ENCODE measurements around the gene CNDP1.
A peak's percentile ranks its signal among the peaks of the same experiment; 100 is the strongest.

Gene CNDP1

GRCh38 chr18:74595431-74595830 lies 61.1 kb downstream of the CNDP1 start:
- no peak for DNase-seq

DNA sequence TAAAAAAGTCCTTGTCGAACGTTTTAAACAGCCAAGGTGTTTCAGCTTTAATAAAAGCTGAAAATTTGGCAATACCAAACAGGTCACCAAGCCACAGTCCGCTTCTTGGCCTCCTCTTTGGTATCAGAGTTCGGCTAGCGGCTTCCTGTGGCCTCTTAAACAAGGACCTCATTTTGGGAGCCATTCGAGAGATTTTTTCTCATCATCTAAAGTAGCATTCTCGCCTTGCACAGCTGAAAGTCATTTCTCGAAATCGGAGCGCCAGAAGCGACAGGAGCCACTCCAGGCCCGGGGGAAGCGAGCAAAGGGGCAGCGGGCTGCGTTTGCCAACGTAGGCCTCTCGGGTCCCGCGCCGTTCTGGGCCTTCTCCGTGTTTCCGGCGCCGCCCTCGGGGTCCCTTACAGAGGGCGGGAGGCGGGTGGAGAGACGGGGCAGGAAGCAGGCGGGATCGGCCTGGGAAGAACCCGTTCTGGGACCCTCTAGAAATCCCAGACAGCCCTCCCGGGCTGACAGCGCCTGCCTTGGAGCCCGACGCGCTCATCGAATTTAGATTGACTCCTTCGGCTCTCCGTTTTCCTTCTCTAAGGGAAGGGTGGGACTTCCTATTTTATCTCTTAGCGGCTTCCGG lies 62.8 kb downstream of the CNDP1 start:
- DNase-seq = peak; percentile 65

- DNase-seq = peak; percentile 80
Measured at GRCh38 chr18:74597662-74598349, 63.5 kb downstream of the CNDP1 start, which contains the start of gene ZNF407. ZNF407 (plus strand) TSS chr18:74597870; CDS start chr18:74631020, 33,150 bp downstream.

GRCh38 chr18:74598350-74599001 lies 64.2 kb downstream of the CNDP1 start:
- peak; percentile 62 for DNase-seq

GRCh38 chr18:74604361-74604760 lies 70.1 kb downstream of the CNDP1 start:
- DNase-seq = no peak

GRCh38 chr18:74604774-74605173 lies 70.5 kb downstream of the CNDP1 start:
- DNase-seq = no peak

DNA sequence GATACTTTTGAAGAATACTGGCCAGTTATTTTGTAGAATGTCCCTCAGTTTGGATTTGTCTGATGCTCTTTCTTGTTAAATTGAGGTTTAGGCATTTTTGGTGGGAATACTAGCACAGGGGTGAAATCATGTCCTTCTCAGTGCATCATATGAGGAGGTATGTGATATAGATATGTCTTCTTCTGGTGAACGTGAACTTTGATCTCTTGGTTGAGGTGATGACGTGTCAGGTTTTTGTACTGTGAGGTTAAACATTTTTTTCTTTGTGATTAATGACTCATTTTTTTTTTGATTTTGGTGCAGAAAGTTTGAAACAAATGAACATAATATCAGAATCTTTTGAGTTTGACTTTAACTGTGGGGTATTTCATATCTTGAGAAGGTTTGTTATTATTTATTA lies 74.4 kb downstream of the CNDP1 start:
- no peak for DNase-seq

GRCh38 chr18:74609535-74609934 lies 75.2 kb downstream of the CNDP1 start:
- DNase-seq = no peak

- no peak for DNase-seq
Measured at GRCh38 chr18:74610051-74610615, 75.8 kb downstream of the CNDP1 start.

DNA sequence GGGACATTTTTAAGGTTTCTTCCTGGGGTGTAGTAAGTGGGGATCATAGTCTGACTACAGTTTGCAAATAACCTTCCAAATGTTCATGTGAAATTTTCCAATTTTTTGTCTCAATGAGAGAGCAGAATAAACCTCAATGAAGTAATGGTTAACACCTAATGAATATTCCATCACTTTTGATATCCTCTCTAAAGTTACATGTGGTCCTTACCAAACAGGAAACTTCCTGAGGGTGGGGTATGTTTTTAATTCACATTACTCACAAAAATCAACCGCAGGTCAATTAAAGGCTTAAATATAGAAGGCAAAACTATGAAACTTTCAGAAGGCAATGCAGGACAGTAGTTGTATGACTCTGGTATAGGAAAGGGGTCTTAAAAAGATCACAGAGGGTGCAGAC lies 76.6 kb downstream of the CNDP1 start:
- DNase-seq = no peak

DNA sequence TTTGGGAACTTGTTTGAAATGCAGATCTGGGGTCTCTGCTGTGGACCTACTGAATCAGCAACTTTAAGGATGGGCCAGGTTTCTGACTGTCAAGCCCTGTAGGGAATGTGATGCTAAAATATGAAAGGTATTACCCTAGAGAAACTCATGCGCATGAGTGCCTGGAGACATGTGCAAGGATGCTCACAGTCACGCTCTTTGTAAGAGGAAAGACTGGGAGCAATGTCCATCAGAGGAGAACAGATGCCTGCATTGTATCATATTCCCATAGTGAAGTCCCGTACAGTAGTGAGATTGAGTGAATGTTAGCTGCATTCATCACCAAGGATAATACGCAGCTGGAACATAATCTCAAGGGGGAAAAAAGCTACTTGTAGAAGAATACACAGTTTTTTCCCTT lies 77.5 kb downstream of the CNDP1 start:
- DNase-seq = no peak

GRCh38 chr18:74613381-74613780 lies 79.1 kb downstream of the CNDP1 start:
- DNase-seq = no peak

DNA sequence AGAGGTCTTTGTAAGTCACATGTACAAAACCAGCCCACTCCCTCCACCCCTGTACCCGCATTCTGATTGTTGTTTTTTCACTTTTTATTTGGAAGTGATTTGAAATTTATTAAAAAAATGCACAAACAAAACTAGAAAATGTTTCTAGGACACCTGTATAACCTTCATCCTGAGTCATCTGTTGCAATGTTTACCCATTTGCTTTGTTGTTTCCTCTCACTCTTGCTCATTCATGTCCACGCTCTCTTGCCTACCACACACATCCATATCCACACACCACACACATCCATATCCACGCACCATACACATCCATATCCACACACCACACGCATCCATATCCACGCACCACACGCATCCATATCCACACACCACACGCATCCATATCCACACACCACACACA lies 82.2 kb downstream of the CNDP1 start:
- DNase-seq = no peak

GRCh38 chr18:74617486-74617885 lies 83.2 kb downstream of the CNDP1 start:
- DNase-seq = no peak

DNA sequence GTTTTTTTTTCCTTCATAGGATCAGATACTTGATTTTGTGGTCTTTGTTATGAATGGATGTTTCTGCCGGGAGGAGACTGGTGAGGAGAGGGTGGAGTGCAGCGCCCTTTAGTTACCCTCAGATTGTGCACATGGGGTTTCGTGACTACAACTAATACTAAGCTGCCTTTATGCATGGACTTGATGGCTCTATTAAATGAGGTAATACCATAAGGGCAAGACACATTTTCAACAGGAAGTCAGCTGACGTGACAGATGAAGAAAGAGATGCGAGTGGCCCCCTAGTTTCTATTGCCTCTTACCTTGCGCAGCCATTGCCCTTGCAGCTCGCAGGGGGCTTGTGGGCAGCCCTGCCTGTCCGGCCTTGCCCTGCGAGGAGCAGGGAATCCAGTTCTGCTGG lies 87.8 kb downstream of the CNDP1 start:
- no peak for DNase-seq

DNA sequence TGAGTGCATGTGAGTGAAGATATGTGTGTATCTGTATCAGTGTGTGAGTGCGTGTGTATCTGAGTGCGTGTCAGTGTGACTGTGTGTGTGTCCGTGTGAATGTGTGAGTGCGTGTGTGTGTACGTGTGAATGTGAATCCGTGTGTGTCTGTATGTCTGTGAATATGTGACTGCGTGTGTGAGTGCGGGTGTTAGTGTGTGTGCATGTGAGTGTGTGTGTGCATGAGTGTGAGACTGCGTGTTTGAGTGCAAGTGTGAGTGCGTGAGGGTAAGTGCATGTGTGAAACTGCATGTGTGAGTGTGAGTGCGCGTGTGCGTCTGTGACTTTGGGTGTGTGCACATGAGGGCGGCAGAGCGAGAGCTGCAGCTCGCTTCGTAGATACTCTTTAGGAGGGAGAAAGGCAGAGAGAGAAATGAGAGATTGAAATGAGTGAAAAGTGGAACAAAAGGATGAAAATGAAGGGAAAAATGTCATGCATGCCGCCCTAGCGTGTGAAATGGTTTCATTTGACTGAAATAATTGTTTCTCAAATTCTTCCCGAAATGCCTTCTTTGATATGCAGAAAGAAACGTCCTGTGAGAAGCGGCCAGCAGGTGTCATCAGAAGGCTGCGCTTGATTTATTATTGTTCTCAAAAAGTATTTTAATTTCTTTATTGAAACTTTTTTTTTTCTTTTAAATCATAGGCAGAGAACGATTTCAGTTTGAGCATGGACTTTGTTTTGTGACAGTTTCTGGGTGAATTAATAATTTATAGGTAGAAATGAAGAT lies 88.9 kb downstream of the CNDP1 start:
- DNase-seq = peak; percentile 41

GRCh38 chr18:74624466-74624865 lies 90.2 kb downstream of the CNDP1 start:
- no peak for DNase-seq

DNA sequence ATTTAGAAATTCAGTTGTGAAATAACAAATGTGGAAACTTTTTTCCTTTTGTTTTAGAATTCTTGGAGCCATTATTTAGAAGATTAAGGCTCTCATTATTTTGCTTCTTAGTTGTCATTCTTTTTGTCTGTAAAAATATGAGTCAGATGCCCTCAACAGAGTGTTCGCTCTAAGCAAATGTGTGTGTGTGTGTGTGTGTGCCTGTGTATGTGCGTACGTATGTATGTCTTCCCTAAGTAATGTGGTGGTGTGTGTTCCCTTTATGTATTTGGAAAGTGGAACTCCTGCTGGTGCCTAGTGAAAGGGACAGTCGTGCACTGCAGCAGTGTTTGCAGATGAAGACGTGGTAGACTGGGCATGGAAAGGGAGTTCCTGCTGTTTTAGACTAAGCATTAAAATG lies 90.9 kb downstream of the CNDP1 start:
- DNase-seq = no peak

DNA sequence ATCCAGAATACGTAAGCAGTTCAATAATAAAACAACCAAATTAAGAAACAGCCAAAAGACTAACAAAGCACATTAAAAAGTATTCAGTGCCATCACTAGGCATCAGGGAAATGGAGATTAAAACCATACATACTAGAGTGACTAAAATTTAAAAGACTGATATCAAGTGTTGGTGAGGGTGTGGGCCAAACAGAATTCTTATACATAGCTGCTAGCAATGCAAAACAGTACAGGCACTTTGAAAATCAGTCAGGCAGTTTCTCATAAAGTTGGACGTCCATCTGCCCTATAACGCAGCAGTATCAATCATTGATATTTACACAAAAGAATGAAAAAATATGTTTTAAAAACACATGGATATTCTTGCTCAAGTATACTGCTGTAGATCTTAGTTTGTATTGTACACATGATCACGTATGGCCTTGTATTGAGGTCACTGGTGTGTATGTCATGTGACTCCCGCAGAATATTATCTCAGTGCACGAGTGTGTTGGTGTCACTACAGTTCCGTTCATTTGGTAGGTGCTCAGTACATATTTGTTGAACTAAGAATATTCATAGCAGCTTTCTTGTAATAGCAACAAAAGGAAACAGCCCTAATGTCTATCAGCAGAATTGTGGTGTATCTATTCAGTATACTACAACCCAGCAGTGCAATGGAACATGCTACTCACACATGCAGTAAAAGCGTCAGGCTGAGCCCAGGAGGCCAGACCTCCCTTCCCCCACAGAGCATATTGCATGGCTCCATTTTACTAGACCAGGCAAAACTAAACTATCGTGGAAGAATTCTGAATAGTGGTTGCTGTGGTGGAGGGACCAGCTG lies 92.0 kb downstream of the CNDP1 start:
- DNase-seq = no peak

GRCh38 chr18:74630804-74631203 lies 96.5 kb downstream of the CNDP1 start:
- DNase-seq = no peak

- DNase-seq = no peak
Measured at GRCh38 chr18:74631212-74631611, 96.9 kb downstream of the CNDP1 start.
